Thyroid gland (tissue), 4 donors: ENCODE measurements around the gene DCDC1.

Source experiments
- CTCF ChIP-seq, 6 experiments: fragments of 200-600 bp in 3 of 6; fragments of 450-650 bp in 3 of 6; sonication (generic) in 3 of 6; IDR thresholded peaks; one replicate each; pipeline ENCODE4 v1.5.1; 2016 to 2019; ENCODE audit warnings: antibody characterized with exemption in 6 of 6, mild to moderate bottlenecking in 2 of 6, inconsistent platforms in 1 of 6, moderate library complexity in 1 of 6
- POLR2A ChIP-seq, 2 donors: fragments of 450-650 bp; IDR thresholded peaks; one replicate each; pipeline ENCODE4 v1.6.1; 2017; ENCODE audit warnings: antibody characterized with exemption in 2 of 2, mild to moderate bottlenecking in 2 of 2, moderate library complexity in 1 of 2

GRCh38 chr11:31120428-31120827 lies 249.1 kb downstream of the DCDC1 start:
- TF ChIP-seq POLR2A (IDR thresholded peaks at IDR 0.05): no peak
- no peak for TF ChIP-seq CTCF (IDR thresholded peaks at IDR 0.05)
